Neural progenitor cell (in vitro differentiated cells): ENCODE measurements around the gene TOR3A. TPM values are rescaled to one million over a fixed set of nuclear protein-coding genes. Genes with fewer than 3 reads are reported as not detected.

ENCODE experiments used
- DNase-seq: peaks from one replicate; pipeline ENCODE4 v3.0.0-alpha.2; 2016; ENCODE audit warnings: low spot score
- H2AFZ ChIP-seq: fragments of 200-600 bp; sonication (generic); replicated peaks from 2 replicates; pipeline ENCODE4 v1.6.1; 2016; ENCODE audit warnings: antibody characterized with exemption
- H3F3A ChIP-seq: fragments of 200-600 bp; sonication (generic); 2 replicates; pipeline ENCODE4 v1.6.1; 2016; ENCODE audit warnings: antibody characterized with exemption, low read depth
- H3K27ac ChIP-seq: fragments of 200-600 bp; sonication (generic); 2 replicates; pipeline ENCODE4 v1.5.1; 2016; ENCODE audit warnings: mild to moderate bottlenecking
- H3K27me3 ChIP-seq: fragments of 200-600 bp; sonication (generic); 2 replicates; pipeline ENCODE4 v1.6.1; 2016; ENCODE audit warnings: mild to moderate bottlenecking, moderate library complexity
- H3K36me3 ChIP-seq: fragments of 200-600 bp; sonication (generic); 2 replicates; pipeline ENCODE4 v1.5.1; 2016
- H3K4me1 ChIP-seq: fragments of 200-600 bp; sonication (generic); 2 replicates; pipeline ENCODE4 v1.6.1; 2016; ENCODE audit warnings: mixed run types
- H3K4me2 ChIP-seq: fragments of 200-600 bp; sonication (generic); 2 replicates; pipeline ENCODE4 v1.6.1; 2016
- H3K4me3 ChIP-seq: fragments of 200-600 bp; sonication (generic); 2 replicates; pipeline ENCODE4 v1.5.1; 2016
- H3K79me2 ChIP-seq: fragments of 200-600 bp; sonication (generic); 2 replicates; pipeline ENCODE4 v1.6.1; 2016; ENCODE audit warnings: low read depth
- H3K9ac ChIP-seq: fragments of 200-600 bp; sonication (generic); 2 replicates; pipeline ENCODE4 v1.6.1; 2016
- H3K9me3 ChIP-seq: fragments of 200-600 bp; sonication (generic); 2 replicates; pipeline ENCODE4 v1.5.1; 2016; ENCODE audit warnings: low read depth
- H4K20me1 ChIP-seq: fragments of 200-600 bp; sonication (generic); 2 replicates; pipeline ENCODE4 v1.6.1; 2016; ENCODE audit warnings: low read depth
- H3K27ac Mint-ChIP-seq: 3 replicates; pipeline ENCODE4 v1.8.0; 2021; ENCODE audit warnings: mixed read lengths
- H3K27me3 Mint-ChIP-seq: 2 replicates; pipeline ENCODE4 v1.8.0; 2022; ENCODE audit warnings: low read depth, mild to moderate bottlenecking, inconsistent platforms, moderate library complexity, mixed read lengths; ENCODE audit not compliant: insufficient read depth
- H3K36me3 Mint-ChIP-seq: 3 replicates; pipeline ENCODE4 v1.8.0; 2021; ENCODE audit warnings: mixed read lengths
- H3K4me1 Mint-ChIP-seq: 3 replicates; pipeline ENCODE4 v1.8.0; 2021; ENCODE audit warnings: mixed read lengths
- H3K4me3 Mint-ChIP-seq: 3 replicates; pipeline ENCODE4 v1.8.0; 2021; ENCODE audit warnings: mild to moderate bottlenecking, moderate library complexity, mixed read lengths
- H3K9me3 Mint-ChIP-seq: 3 replicates; pipeline ENCODE4 v1.8.0; 2020; ENCODE audit warnings: mixed read lengths
- CTCF ChIP-seq: fragments of 200-600 bp; sonication (generic); IDR thresholded peaks from 2 replicates; pipeline ENCODE4 v1.5.1; 2017; ENCODE audit warnings: antibody characterized with exemption, mild to moderate bottlenecking
- EZH2 ChIP-seq: fragments of 200-600 bp; sonication (generic); IDR thresholded peaks from 2 replicates; pipeline ENCODE4 v1.6.1; 2017; ENCODE audit warnings: antibody characterized with exemption, mild to moderate bottlenecking, moderate library complexity
- EZH2phosphoT487 ChIP-seq: fragments of 200-600 bp; sonication (generic); IDR thresholded peaks from 2 replicates; pipeline ENCODE4 v1.6.1; 2017; ENCODE audit warnings: antibody characterized with exemption
- total RNA-seq: library from RNA; depleted of rRNA; stranded (reverse); fragments of >200 nt; gene quantifications from 2 replicates; pipeline ENCODE4 v1.2.3, GENCODE V29; 2015; ENCODE audit warnings: low replicate concordance

Gene TOR3A
- total RNA-seq, 1 donor from 2014 or later, result 18.2 TPM

GRCh38 chr1:179121159-179121938 lies 39.5 kb downstream of the TOR3A start:
- peak; percentile 44 for DNase-seq
- Histone ChIP-seq H3K27me3 (no peaks in the 10 kb centered on the region), H3K9ac (no peak overlapping the region), H3K4me2 (no peak overlapping the region), H3K4me3 (no peak overlapping the region), H2AFZ (no peak overlapping the region), H3K36me3 (peaks cover 5% of the 10 kb centered on the region), H3F3A (no peaks in the 10 kb centered on the region), H3K27ac (no peak overlapping the region), H3K9me3 (no peaks in the 10 kb centered on the region), H3K4me1 (no peaks in the 10 kb centered on the region), H3K79me2 (no peaks in the 10 kb centered on the region), H4K20me1 (no peaks in the 10 kb centered on the region)
- no peaks in the 10 kb centered on the region for H3K27me3 Mint-ChIP-seq
- no peak overlapping the region for H3K4me3 Mint-ChIP-seq
- TF ChIP-seq CTCF, result peak; percentile 66
- no peak for TF ChIP-seq EZH2
- H3K4me1 Mint-ChIP-seq, result no peaks in the 10 kb centered on the region
- no peaks in the 10 kb centered on the region for H3K9me3 Mint-ChIP-seq
- no peak overlapping the region for H3K27ac Mint-ChIP-seq
- peaks cover 27% of the 10 kb centered on the region for H3K36me3 Mint-ChIP-seq

- H3K79me2 ChIP-seq, result no peaks in the 10 kb centered on the region
- no peaks in the 10 kb centered on the region for H3K4me1 ChIP-seq
- H3K4me3 Mint-ChIP-seq, result no peak overlapping the region
- no peak overlapping the region for H3K27ac Mint-ChIP-seq
- no peaks in the 10 kb centered on the region for H3K9me3 Mint-ChIP-seq
- H3F3A ChIP-seq, result no peaks in the 10 kb centered on the region
- no peak for DNase-seq
- H3K27ac ChIP-seq, result no peak overlapping the region
- H3K27me3 ChIP-seq, result no peaks in the 10 kb centered on the region
- no peak overlapping the region for H3K4me2 ChIP-seq
- TF ChIP-seq EZH2phosphoT487 (no peak), CTCF (no peak), EZH2 (no peak)
- no peaks in the 10 kb centered on the region for H3K4me1 Mint-ChIP-seq
- H3K27me3 Mint-ChIP-seq, result no peaks in the 10 kb centered on the region
- H4K20me1 ChIP-seq, result no peaks in the 10 kb centered on the region
- H3K4me3 ChIP-seq, result no peak overlapping the region
- H2AFZ ChIP-seq, result no peak overlapping the region
- no peak overlapping the region for H3K9ac ChIP-seq
- H3K9me3 ChIP-seq, result no peaks in the 10 kb centered on the region
- H3K36me3 Mint-ChIP-seq, result peaks cover 11% of the 10 kb centered on the region
- peaks cover 5% of the 10 kb centered on the region for H3K36me3 ChIP-seq
Observed at GRCh38 chr1:179124873-179125272, 43.0 kb downstream of the TOR3A start.

- TF ChIP-seq EZH2phosphoT487 (no peak), CTCF (no peak), EZH2 (no peak)
- Histone ChIP-seq H3K79me2 (no peaks in the 10 kb centered on the region), H3K27ac (no peak overlapping the region), H3K36me3 (no peaks in the 10 kb centered on the region), H2AFZ (no peak overlapping the region), H3K4me1 (no peaks in the 10 kb centered on the region), H3K4me3 (no peak overlapping the region), H3F3A (no peaks in the 10 kb centered on the region), H3K4me2 (no peak overlapping the region), H3K9ac (no peak overlapping the region), H3K27me3 (no peaks in the 10 kb centered on the region), H4K20me1 (no peaks in the 10 kb centered on the region), H3K9me3 (no peaks in the 10 kb centered on the region)
- no peaks in the 10 kb centered on the region for H3K4me1 Mint-ChIP-seq
- H3K27ac Mint-ChIP-seq, result no peak overlapping the region
- H3K36me3 Mint-ChIP-seq, result peaks cover 11% of the 10 kb centered on the region
- no peak for DNase-seq
- no peaks in the 10 kb centered on the region for H3K9me3 Mint-ChIP-seq
- H3K4me3 Mint-ChIP-seq, result no peak overlapping the region
- H3K27me3 Mint-ChIP-seq, result no peaks in the 10 kb centered on the region
Observed at GRCh38 chr1:179126338-179127060, 44.6 kb downstream of the TOR3A start.
